Fibroblast of lung (primary cell): ENCODE data around the gene CABLES1. TPM values are rescaled to one million over a fixed set of nuclear protein-coding genes. Genes with fewer than 3 reads are reported as not detected.

Experiments
- DNase-seq, 2 donors: peaks; one replicate each; pipeline versions ENCODE4 v3.0.0 to v3.0.0-alpha.2; 2010; ENCODE audit warnings: low read depth in 2 of 2
- H2AFZ ChIP-seq: 2 replicates; pipeline ENCODE4 v1.5.1; 2012; ENCODE audit warnings: low read length, control low read depth, inconsistent platforms
- H3K27ac ChIP-seq: 2 replicates; pipeline ENCODE4 v1.5.1; 2011; ENCODE audit warnings: low read length, control low read depth; ENCODE audit not compliant: insufficient read depth
- H3K27me3 ChIP-seq: 2 replicates; pipeline ENCODE4 v1.5.1; 2011; ENCODE audit warnings: mild to moderate bottlenecking, low read length; ENCODE audit not compliant: control insufficient read depth, insufficient read depth
- H3K36me3 ChIP-seq: 2 replicates; pipeline ENCODE4 v1.5.1; 2011; ENCODE audit warnings: low read length; ENCODE audit not compliant: control insufficient read depth, insufficient read depth
- H3K4me1 ChIP-seq: 2 replicates; pipeline ENCODE4 v1.5.1; 2011; ENCODE audit warnings: low read length; ENCODE audit not compliant: control insufficient read depth, insufficient read depth; ENCODE audit errors: extremely low read depth
- H3K4me2 ChIP-seq: 2 replicates; pipeline ENCODE4 v1.5.1; 2011; ENCODE audit warnings: low read length, control low read depth; ENCODE audit not compliant: insufficient read depth; ENCODE audit errors: extremely low read depth
- H3K4me3 ChIP-seq, 4 experiments: fragments of 200-600 bp in 1 of 4; sonication (generic) in 1 of 4; replicated peaks in 1 of 4; 2 replicates each; pipeline ENCODE4 v1.5.1; 2011 to 2016; ENCODE audit warnings: low read length in 4 of 4, low read depth in 3 of 4, mild to moderate bottlenecking in 3 of 4, control low read depth in 2 of 4, inconsistent platforms in 1 of 4, mixed read lengths in 1 of 4; ENCODE audit not compliant: insufficient read depth in 1 of 4; ENCODE audit errors: control extremely low read depth in 1 of 4
- H3K79me2 ChIP-seq: 2 replicates; pipeline ENCODE4 v1.5.1; 2012; ENCODE audit warnings: mild to moderate bottlenecking, low read length, inconsistent platforms; ENCODE audit not compliant: control insufficient read depth, insufficient read depth
- H3K9ac ChIP-seq: 2 replicates; pipeline ENCODE4 v1.5.1; 2011; ENCODE audit warnings: mild to moderate bottlenecking, low read length, control low read depth; ENCODE audit not compliant: insufficient read depth
- H3K9me3 ChIP-seq: 2 replicates; pipeline ENCODE4 v1.5.1; 2012; ENCODE audit warnings: low read depth, low read length; ENCODE audit not compliant: control insufficient read depth, insufficient read depth
- H4K20me1 ChIP-seq: 2 replicates; pipeline ENCODE4 v1.5.1; 2011; ENCODE audit warnings: low read length; ENCODE audit not compliant: control insufficient read depth, insufficient read depth; ENCODE audit errors: extremely low read depth
- CTCF ChIP-seq, 2 donors: IDR thresholded peaks in 1 of 2; conservative IDR thresholded peaks in 1 of 2; 1 replicate in 1 of 2; 2 replicates in 1 of 2; pipeline ENCODE4 v1.5.1; 2011 to 2012; ENCODE audit warnings: low read length in 2 of 2, control low read depth in 1 of 2, inconsistent platforms in 1 of 2, low read depth in 1 of 2, mild to moderate bottlenecking in 1 of 2
- EZH2 ChIP-seq: IDR thresholded peaks from 2 replicates; pipeline ENCODE4 v1.5.1; 2012; ENCODE audit warnings: low read length, control low read depth, mild to moderate bottlenecking; ENCODE audit errors: missing control alignments
- polyA plus RNA-seq, 2 donors: library from polyadenylated mRNA; depleted of rRNA in 1 of 2; stranded (reverse) in 1 of 2; unstranded in 1 of 2; fragments of >200 nt; gene quantifications; 2 replicates each; pipeline ENCODE4 v1.2.1, GENCODE V29; 2011 to 2012; ENCODE audit warnings: missing spikeins in 1 of 2
- total RNA-seq: library from RNA; depleted of rRNA; stranded (reverse); fragments of >200 nt; gene quantifications from 2 replicates; pipeline ENCODE4 v1.2.1, GENCODE V29; 2014

Gene CABLES1
- total and polyA plus RNA-seq, 2 donors (not counting 1 experiment from before 2014, with no cell fraction given) = 5.1 to 11.4 TPM

GRCh38 chr18:23210526-23210925 lies 75.2 kb downstream of the CABLES1 start:
- Histone ChIP-seq H4K20me1 (no peaks in the 10 kb centered on the region), H3K4me1 (no peaks in the 10 kb centered on the region), H3K27ac (no peak overlapping the region), H3K36me3 (no peaks in the 10 kb centered on the region), H3K4me3 (no peak overlapping the region), H3K4me2 (no peak overlapping the region), H3K79me2 (no peaks in the 10 kb centered on the region), H3K9me3 (no peaks in the 10 kb centered on the region), H2AFZ (no peak overlapping the region), H3K27me3 (no peaks in the 10 kb centered on the region), H3K9ac (no peak overlapping the region)
- TF ChIP-seq EZH2 (no peak), CTCF (conservative IDR thresholded peaks at IDR 0.05 in 1 of 2, IDR thresholded peaks at IDR 0.05 in 1 of 2; ENCODE audit: low read depth in 1 of 2, low read length in 2 of 2) (no peak)
- no peak for DNase-seq

GRCh38 chr18:23211146-23211545 lies 75.9 kb downstream of the CABLES1 start:
- Histone ChIP-seq H3K4me1 (no peaks in the 10 kb centered on the region), H3K79me2 (no peaks in the 10 kb centered on the region), H3K27me3 (no peaks in the 10 kb centered on the region), H2AFZ (no peak overlapping the region), H3K4me3 (no peak overlapping the region), H3K9ac (no peak overlapping the region), H4K20me1 (no peaks in the 10 kb centered on the region), H3K4me2 (no peak overlapping the region), H3K27ac (no peak overlapping the region), H3K36me3 (no peaks in the 10 kb centered on the region), H3K9me3 (no peaks in the 10 kb centered on the region)
- TF ChIP-seq CTCF (conservative IDR thresholded peaks at IDR 0.05 in 1 of 2, IDR thresholded peaks at IDR 0.05 in 1 of 2; ENCODE audit: low read depth in 1 of 2, low read length in 2 of 2) = no peak
- DNase-seq = no peak

GRCh38 chr18:23212161-23212560 lies 76.9 kb downstream of the CABLES1 start:
- Histone ChIP-seq H3K27ac (no peak overlapping the region), H4K20me1 (no peaks in the 10 kb centered on the region), H3K36me3 (no peaks in the 10 kb centered on the region), H3K79me2 (no peaks in the 10 kb centered on the region), H3K27me3 (no peaks in the 10 kb centered on the region), H3K4me1 (no peaks in the 10 kb centered on the region), H3K9me3 (no peaks in the 10 kb centered on the region), H3K9ac (no peak overlapping the region), H3K4me3 (no peak overlapping the region), H2AFZ (no peak overlapping the region), H3K4me2 (no peak overlapping the region)
- TF ChIP-seq EZH2 = no peak
- TF ChIP-seq CTCF (conservative IDR thresholded peaks at IDR 0.05 in 1 of 2, IDR thresholded peaks at IDR 0.05 in 1 of 2; ENCODE audit: low read depth in 1 of 2, low read length in 2 of 2) = no peak
- DNase-seq = no peak
